H1 (cell line): ENCODE measurements around the gene DUSP10. TPM values are rescaled to one million over a fixed set of nuclear protein-coding genes. Genes with fewer than 3 reads are reported as not detected.

ENCODE experiments used
- CTCF ChIA-PET: fragments of 300-600 bp; sonication (Branson Sonifier 250); formaldehyde crosslinking; loops from one replicate; lab custom pipeline; 2021; ENCODE audit not compliant: partially characterized antibody; lab: Charles Lee
- POLR2A ChIA-PET: fragments of 300-600 bp; sonication (Branson Sonifier 250); formaldehyde crosslinking; loops from one replicate; lab custom pipeline; 2021; ENCODE audit warnings: inconsistent platforms; ENCODE audit not compliant: partially characterized antibody; lab: Charles Lee
- DNase-seq, 2 experiments: peaks; one replicate each; pipeline versions ENCODE4 v3.0.0 to v3.0.0-alpha.2; 2010 to 2022; ENCODE audit warnings: low spot score in 2 of 2, low read depth in 1 of 2, mixed read lengths in 1 of 2
- FAIRE-seq: peaks from 2 replicates; lab custom pipeline; 2011; peaks lifted over from hg19 to GRCh38; lab: Jason Lieb, UNC
- H2AFZ ChIP-seq: 2 replicates; pipeline ENCODE4 v1.8.1; 2012; ENCODE audit warnings: low read length, inconsistent platforms
- H2AK5ac ChIP-seq: 2 replicates; pipeline ENCODE4 v1.6.1; 2013; ENCODE audit warnings: low read depth, low read length
- H2BK120ac ChIP-seq: replicated peaks from 2 replicates; pipeline ENCODE3; 2013; ENCODE audit warnings: low read depth, low read length, inconsistent platforms
- H2BK12ac ChIP-seq: 2 replicates; pipeline ENCODE4 v1.6.1; 2013; ENCODE audit warnings: low read depth, low read length
- H2BK15ac ChIP-seq: 2 replicates; pipeline ENCODE4 v1.6.1; 2013; ENCODE audit warnings: low read length
- H2BK20ac ChIP-seq: 2 replicates; pipeline ENCODE4 v1.6.1; 2013; ENCODE audit warnings: low read length
- H2BK5ac ChIP-seq: 2 replicates; pipeline ENCODE4 v1.6.1; 2013; ENCODE audit warnings: low read depth, low read length
- H3K14ac ChIP-seq: 2 replicates; pipeline ENCODE4 v1.6.1; 2013; ENCODE audit warnings: inconsistent platforms; ENCODE audit not compliant: insufficient read length
- H3K18ac ChIP-seq: 2 replicates; pipeline ENCODE4 v1.6.1; 2013; ENCODE audit warnings: low read length; ENCODE audit errors: extremely low read depth
- H3K23ac ChIP-seq: 2 replicates; pipeline ENCODE4 v1.6.1; 2013; ENCODE audit warnings: inconsistent platforms; ENCODE audit not compliant: insufficient read length
- H3K23me2 ChIP-seq: 2 replicates; pipeline ENCODE4 v1.6.1; 2013; ENCODE audit warnings: low read depth, low read length
- H3K27ac ChIP-seq: 2 replicates; pipeline ENCODE4 v1.6.1; 2011; ENCODE audit warnings: low read depth, low read length, inconsistent platforms
- H3K27me3 ChIP-seq, 4 experiments: replicated peaks in 1 of 4; 1 replicate in 1 of 4; 2 replicates in 3 of 4; pipeline versions ENCODE4 v1.6.1 to v1.8.1; 2011 to 2013; ENCODE audit warnings: low read length in 3 of 4, mild to moderate bottlenecking in 3 of 4, inconsistent platforms in 2 of 4, mixed read lengths in 2 of 4, moderate library complexity in 1 of 4; ENCODE audit not compliant: control insufficient read depth in 3 of 4, insufficient read depth in 3 of 4; ENCODE audit errors: extremely low read depth in 1 of 4
- H3K36me3 ChIP-seq, 4 experiments: 2 replicates each; pipeline versions ENCODE4 v1.6.1 to v1.8.1; 2011 to 2013; ENCODE audit warnings: mild to moderate bottlenecking in 4 of 4, low read length in 3 of 4, moderate library complexity in 2 of 4, control low read depth in 1 of 4, inconsistent platforms in 1 of 4; ENCODE audit not compliant: insufficient read depth in 4 of 4, control insufficient read depth in 2 of 4
- H3K4ac ChIP-seq: replicated peaks from 2 replicates; pipeline ENCODE3; 2013; ENCODE audit warnings: low read length, low read depth, mixed read lengths, inconsistent platforms; ENCODE audit not compliant: insufficient read length
- H3K4me1 ChIP-seq, 4 experiments: replicated peaks in 1 of 4; 1 replicate in 1 of 4; 2 replicates in 3 of 4; pipeline versions ENCODE4 v1.6.1 to v1.8.1; 2011 to 2013; ENCODE audit warnings: low read length in 3 of 4, inconsistent platforms in 2 of 4, mixed read lengths in 1 of 4; ENCODE audit not compliant: insufficient read depth in 4 of 4, control insufficient read depth in 3 of 4
- H3K4me2 ChIP-seq, 2 experiments: 2 replicates each; pipeline versions ENCODE4 v1.6.1 to v1.8.1; 2011 to 2013; ENCODE audit warnings: low read depth in 2 of 2, low read length in 2 of 2, control low read depth in 1 of 2, inconsistent platforms in 1 of 2, mild to moderate bottlenecking in 1 of 2; ENCODE audit not compliant: insufficient read depth in 1 of 2
- H3K4me3 ChIP-seq, 4 experiments: fragments of 200-600, 300-600 bp in 1 of 4; sonication (generic), shearing (Covaris generic), sonication (Bioruptor Twin) in 1 of 4; 2 replicates each; pipeline versions ENCODE4 v1.5.1 to v1.8.1; 2011 to 2016; ENCODE audit warnings: low read length in 4 of 4, low read depth in 3 of 4, control low read depth in 2 of 4, inconsistent platforms in 2 of 4, mild to moderate bottlenecking in 2 of 4, mixed read lengths in 1 of 4, moderate library complexity in 1 of 4; ENCODE audit not compliant: insufficient read depth in 2 of 4; ENCODE audit errors: extremely low read depth in 1 of 4
- H3K56ac ChIP-seq: replicated peaks from 2 replicates; pipeline ENCODE3; 2013; ENCODE audit warnings: low read depth, mild to moderate bottlenecking, mixed read lengths, low read length, inconsistent platforms; ENCODE audit not compliant: insufficient read length
- H3K79me1 ChIP-seq: 2 replicates; pipeline ENCODE4 v1.6.1; 2013; ENCODE audit warnings: low read depth, low read length, control low read depth
- H3K79me2 ChIP-seq, 2 experiments: 2 replicates each; pipeline versions ENCODE4 v1.6.1 to v1.8.1; 2012 to 2013; ENCODE audit warnings: low read length in 2 of 2, mild to moderate bottlenecking in 2 of 2, inconsistent platforms in 1 of 2; ENCODE audit not compliant: insufficient read depth in 2 of 2, control insufficient read depth in 1 of 2
- H3K9ac ChIP-seq, 4 experiments: replicated peaks in 1 of 4; 1 replicate in 1 of 4; 2 replicates in 3 of 4; pipeline versions ENCODE4 v1.6.1 to v1.8.1; 2011 to 2013; ENCODE audit warnings: low read depth in 3 of 4, low read length in 3 of 4, control low read depth in 2 of 4, mild to moderate bottlenecking in 2 of 4, moderate library complexity in 2 of 4, inconsistent platforms in 1 of 4; ENCODE audit errors: extremely low read depth in 1 of 4
- H3K9me3 ChIP-seq, 2 experiments: 2 replicates each; pipeline versions ENCODE4 v1.6.1 to v1.8.1; 2012 to 2013; ENCODE audit warnings: mild to moderate bottlenecking in 2 of 2, moderate library complexity in 2 of 2, control low read depth in 1 of 2, inconsistent platforms in 1 of 2, low read depth in 1 of 2, low read length in 1 of 2, mixed read lengths in 1 of 2; ENCODE audit not compliant: insufficient read depth in 2 of 2
- H4K20me1 ChIP-seq, 2 experiments: replicated peaks in 1 of 2; 2 replicates each; pipeline versions ENCODE3 to v1.8.1; 2011 to 2013; ENCODE audit warnings: inconsistent platforms in 2 of 2, low read length in 2 of 2, mild to moderate bottlenecking in 1 of 2; ENCODE audit not compliant: insufficient read depth in 2 of 2, control insufficient read depth in 1 of 2
- H4K5ac ChIP-seq: 2 replicates; pipeline ENCODE4 v1.6.1; 2013; ENCODE audit warnings: low read length, low read depth, mixed read lengths, inconsistent platforms; ENCODE audit not compliant: insufficient read length
- H4K8ac ChIP-seq: 2 replicates; pipeline ENCODE4 v1.8.0; 2013; ENCODE audit warnings: mild to moderate bottlenecking, moderate library complexity, low read length, inconsistent platforms; ENCODE audit not compliant: insufficient read depth; ENCODE audit errors: extremely low read depth
- H4K91ac ChIP-seq: replicated peaks from 2 replicates; pipeline ENCODE3; 2013; ENCODE audit warnings: low read length, mixed read lengths, inconsistent platforms; ENCODE audit not compliant: insufficient read length
- CTCF ChIP-seq, 3 experiments: IDR thresholded peaks; 1 replicate in 2 of 3; 2 replicates in 1 of 3; pipeline versions ENCODE4 v1.5.1 to v1.6.1; 2011; ENCODE audit warnings: low read length in 3 of 3, mild to moderate bottlenecking in 3 of 3, inconsistent platforms in 2 of 3, low read depth in 1 of 3, moderate library complexity in 1 of 3; ENCODE audit not compliant: insufficient read depth in 1 of 3; ENCODE audit errors: control extremely low read depth in 1 of 3
- RAD21 ChIP-seq, 2 experiments: IDR thresholded peaks in 1 of 2; conservative IDR thresholded peaks in 1 of 2; 2 replicates each; pipeline ENCODE4 v1.6.1; 2011; ENCODE audit warnings: low read depth in 2 of 2, low read length in 2 of 2, improper control_type of control experiment in 1 of 2, inconsistent platforms in 1 of 2, mild to moderate bottlenecking in 1 of 2, moderate library complexity in 1 of 2
- SUZ12 ChIP-seq: fragments of 200-600 bp; sonication (generic); IDR thresholded peaks from 2 replicates; pipeline ENCODE4 v1.6.1; 2012; ENCODE audit warnings: mild to moderate bottlenecking, inconsistent platforms, low read length, moderate library complexity, mixed read lengths
- WGBS, 2 experiments: shearing (Covaris generic) in 1 of 2; methylation state at CpG; one replicate each; pipeline versions ENCODE4 v1.1.6 to v1.1.7; 2013 to 2015; ENCODE audit warnings: low lambda C conversion rate in 2 of 2, mixed read lengths in 2 of 2, inconsistent platforms in 1 of 2, low coverage in 1 of 2, missing lambda C conversion rate in 1 of 2; ENCODE audit not compliant: insufficient replicate concordance in 2 of 2, insufficient coverage in 1 of 2, insufficient read length in 1 of 2; ENCODE audit errors: extremely low coverage in 1 of 2, missing lambda C conversion rate in 1 of 2; 5-methylcytosine and 5-hydroxymethylcytosine counted together
- polyA plus RNA-seq, 7 experiments: library from polyadenylated mRNA; depleted of rRNA in 3 of 7; stranded (reverse) in 5 of 7; unstranded in 2 of 7; fragments of >200 nt in 5 of 7; fragments of 200-250 nt in 2 of 7; gene quantifications; 1 replicate in 5 of 7; 2 replicates in 1 of 7; 4 replicates in 1 of 7; pipeline versions ENCODE4 v1.2.1 to v1.2.3, GENCODE V29; 2011 to 2013; ENCODE audit warnings: missing spikeins in 2 of 7, mixed read lengths in 2 of 7
- total RNA-seq: library from RNA; stranded (reverse); fragmentation: NEBNext Ultra II Directional; extraction: Animal tissue kit (Norgen Biotek cat#: 25700); gene quantifications from 2 replicates; pipeline ENCODE4 v1.2.1, GENCODE V29; 2021

The DUSP10 gene
- total and polyA plus RNA-seq, 2 of the 8 experiments (the other 6 are each of a cell fraction or from before 2014, with no cell fraction given), result 1.2 TPM

GRCh38 chr1:221664253-221664652 is 77.6 kb downstream of the DUSP10 start:
- no peaks in the 10 kb centered on the region for H4K20me1 ChIP-seq
- no peak overlapping the region for H2AFZ ChIP-seq
- H3K27ac ChIP-seq, result no peak overlapping the region
- peaks cover 0 to 3% (median 0%) of the 10 kb centered on the region in 4 experiments; a peak in 2 of 7 replicates for H3K4me1 ChIP-seq
- no peak for DNase-seq
- H4K91ac ChIP-seq, result no peak overlapping the region
- no peak overlapping the region for H2BK120ac ChIP-seq
- no peak for FAIRE-seq
- no peak overlapping the region for H2BK20ac ChIP-seq
- H3K18ac ChIP-seq, result no peak overlapping the region
- 20% methylated on average over 1 of the region's 1 CpG; no CpG with 5 or more reads in 1 of the 2 experiments for WGBS, 2 experiments
- H3K9me3 ChIP-seq, result no peaks in the 10 kb centered on the region
- no peak overlapping the region for H3K9ac ChIP-seq
- H3K36me3 ChIP-seq, result no peaks in the 10 kb centered on the region
- H3K79me2 ChIP-seq, result no peaks in the 10 kb centered on the region
- no peak overlapping the region for H2AK5ac ChIP-seq
- no peak overlapping the region for H4K8ac ChIP-seq
- no peak overlapping the region for H3K4me2 ChIP-seq
- no peak overlapping the region for H3K56ac ChIP-seq
- no peak overlapping the region for H4K5ac ChIP-seq
- TF ChIP-seq SUZ12 (no peak), RAD21 (IDR thresholded peaks at IDR 0.05 in 1 of 2, conservative IDR thresholded peaks at IDR 0.05 in 1 of 2; ENCODE audit: low read depth in 2 of 2, low read length in 2 of 2) (peak; percentile 32 to 45), CTCF (IDR thresholded peaks at IDR 0.05; ENCODE audit: control extremely low read depth in 1 of 3, insufficient read depth in 1 of 3, low read depth in 1 of 3, low read length in 3 of 3) (peak in 1 of 3 experiments; percentile 30; a peak in 1 of 4 replicates)
- no peaks in the 10 kb centered on the region for H3K23me2 ChIP-seq
- POLR2A ChIA-PET, result interaction anchor here (0.6 kb wide), 1 partner anchor 341 kb away, joined by 3 read pairs; no protein-coding TSS in a partner anchor
- H3K23ac ChIP-seq, result no peak overlapping the region
- no peak overlapping the region for H2BK5ac ChIP-seq
- no peaks in the 10 kb centered on the region for H3K79me1 ChIP-seq
- no peak overlapping the region for H3K14ac ChIP-seq
- no peak overlapping the region for H2BK15ac ChIP-seq
- CTCF ChIA-PET, result interaction anchor here (1.2 kb wide), 1 partner anchor 431 kb away, joined by 4 read pairs; no protein-coding TSS in a partner anchor
- no peak overlapping the region for H3K4ac ChIP-seq
- no peaks in the 10 kb centered on the region for H3K27me3 ChIP-seq
- no peak overlapping the region for H2BK12ac ChIP-seq
- H3K4me3 ChIP-seq, result no peak overlapping the region
